Tibial nerve (tissue), 4 donors: Measurements from ENCODE around the gene MDGA2.

Experiments
- EP300 ChIP-seq, 2 donors: sonication (generic); formaldehyde crosslinking; IDR thresholded peaks; one replicate each; pipeline ENCODE4 v1.6.1; 2017; ENCODE audit warnings: antibody characterized with exemption in 2 of 2, mild to moderate bottlenecking in 1 of 2
- POLR2A ChIP-seq, 2 donors: fragments of 450-650 bp; IDR thresholded peaks; one replicate each; pipeline ENCODE4 v1.6.1; 2017; ENCODE audit warnings: antibody characterized with exemption in 2 of 2, mild to moderate bottlenecking in 2 of 2, moderate library complexity in 2 of 2
- TF ChIP-seq, protein P1 (sequence below), 5 experiments: fragments of 200-600 bp in 3 of 5; fragments of 450-650 bp in 2 of 5; sonication (generic) in 3 of 5; IDR thresholded peaks; one replicate each; pipeline ENCODE4 v1.5.1; 2016 to 2019; ENCODE audit warnings: antibody characterized with exemption in 5 of 5, mild to moderate bottlenecking in 3 of 5, moderate library complexity in 2 of 5

DNA sequence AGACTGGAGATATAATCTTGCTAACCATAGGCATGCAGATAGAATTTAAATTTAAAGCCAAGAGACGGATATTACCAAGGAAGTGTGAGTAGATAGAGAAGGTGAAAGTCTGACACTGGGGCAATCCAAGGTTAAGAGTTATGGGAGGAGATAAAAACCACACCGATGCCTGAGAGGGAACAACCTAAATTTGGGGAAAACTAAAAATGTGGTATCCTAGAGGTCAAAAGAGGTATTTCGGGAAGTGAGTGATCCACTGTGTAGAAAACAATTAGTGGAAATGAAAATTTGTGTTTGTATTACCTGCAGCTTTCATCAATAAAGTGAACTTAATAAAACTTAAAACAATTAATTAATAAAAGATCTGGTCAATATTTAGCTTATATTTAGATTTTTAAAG is 754.9 kb downstream of the MDGA2 start:
- TF ChIP-seq, protein P1, sequence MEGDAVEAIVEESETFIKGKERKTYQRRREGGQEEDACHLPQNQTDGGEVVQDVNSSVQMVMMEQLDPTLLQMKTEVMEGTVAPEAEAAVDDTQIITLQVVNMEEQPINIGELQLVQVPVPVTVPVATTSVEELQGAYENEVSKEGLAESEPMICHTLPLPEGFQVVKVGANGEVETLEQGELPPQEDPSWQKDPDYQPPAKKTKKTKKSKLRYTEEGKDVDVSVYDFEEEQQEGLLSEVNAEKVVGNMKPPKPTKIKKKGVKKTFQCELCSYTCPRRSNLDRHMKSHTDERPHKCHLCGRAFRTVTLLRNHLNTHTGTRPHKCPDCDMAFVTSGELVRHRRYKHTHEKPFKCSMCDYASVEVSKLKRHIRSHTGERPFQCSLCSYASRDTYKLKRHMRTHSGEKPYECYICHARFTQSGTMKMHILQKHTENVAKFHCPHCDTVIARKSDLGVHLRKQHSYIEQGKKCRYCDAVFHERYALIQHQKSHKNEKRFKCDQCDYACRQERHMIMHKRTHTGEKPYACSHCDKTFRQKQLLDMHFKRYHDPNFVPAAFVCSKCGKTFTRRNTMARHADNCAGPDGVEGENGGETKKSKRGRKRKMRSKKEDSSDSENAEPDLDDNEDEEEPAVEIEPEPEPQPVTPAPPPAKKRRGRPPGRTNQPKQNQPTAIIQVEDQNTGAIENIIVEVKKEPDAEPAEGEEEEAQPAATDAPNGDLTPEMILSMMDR (IDR thresholded peaks at IDR 0.05) = no peak
- no peak for TF ChIP-seq POLR2A (IDR thresholded peaks at IDR 0.05)
- TF ChIP-seq EP300 (IDR thresholded peaks at IDR 0.05) = no peak
